HG03342 (cell line): ENCODE data around the gene SCAMP5.

Experiments used
- ATAC-seq: cut with Tn5 transposase; IDR thresholded peaks from one replicate; pipeline ENCODE4 v1.9.1; 2021; ENCODE audit warnings: mild to moderate bottlenecking, moderate library complexity; ENCODE audit not compliant: unreplicated experiment

The SCAMP5 gene

GRCh38 chr15:75021341-75021740 lies 26.0 kb downstream of the SCAMP5 start:
- no peak for ATAC-seq

- ATAC-seq, result no peak
These were observed 27.4 kb downstream of the SCAMP5 start for GRCh38 chr15:75022783-75023180.

GRCh38 chr15:75023181-75023871 lies 28.0 kb downstream of the SCAMP5 start, which contains the start of gene PPCDC:
Gene PPCDC, plus strand, starts transcription at chr15:75023590. Its CDS starts 4,729 bp downstream, at chr15:75028319.
- ATAC-seq, result peak; percentile 93

GRCh38 chr15:75023872-75024636 lies 28.7 kb downstream of the SCAMP5 start:
- ATAC-seq, result no peak

- ATAC-seq, result no peak
These were observed 29.7 kb downstream of the SCAMP5 start for GRCh38 chr15:75025107-75025506.

GRCh38 chr15:75025548-75026260 lies 30.3 kb downstream of the SCAMP5 start:
- ATAC-seq, result no peak

- no peak for ATAC-seq
These were observed 32.2 kb downstream of the SCAMP5 start for GRCh38 chr15:75027551-75027950.

GRCh38 chr15:75028991-75029377 lies 33.6 kb downstream of the SCAMP5 start:
- ATAC-seq, result no peak

GRCh38 chr15:75029378-75030022 lies 34.1 kb downstream of the SCAMP5 start:
- ATAC-seq, result peak; percentile 50

GRCh38 chr15:75030023-75030413 lies 34.7 kb downstream of the SCAMP5 start:
- ATAC-seq, result no peak

GRCh38 chr15:75030424-75030823 lies 35.1 kb downstream of the SCAMP5 start:
- no peak for ATAC-seq

- ATAC-seq, result no peak
These were observed 36.5 kb downstream of the SCAMP5 start for GRCh38 chr15:75031848-75032247.

- no peak for ATAC-seq
These were observed 37.0 kb downstream of the SCAMP5 start for GRCh38 chr15:75032395-75032794.

GRCh38 chr15:75033809-75034208 lies 38.4 kb downstream of the SCAMP5 start:
- no peak for ATAC-seq

GRCh38 chr15:75034615-75035014 lies 39.3 kb downstream of the SCAMP5 start:
- ATAC-seq, result no peak

GRCh38 chr15:75036212-75036616 lies 40.9 kb downstream of the SCAMP5 start:
- no peak for ATAC-seq

- ATAC-seq, result no peak
These were observed 42.3 kb downstream of the SCAMP5 start for GRCh38 chr15:75037685-75038084.

GRCh38 chr15:75038231-75038630 lies 42.9 kb downstream of the SCAMP5 start:
- ATAC-seq, result no peak

- ATAC-seq, result peak; percentile 69
These were observed 47.6 kb downstream of the SCAMP5 start for GRCh38 chr15:75042730-75043508.

GRCh38 chr15:75043509-75044257 lies 48.3 kb downstream of the SCAMP5 start:
- ATAC-seq, result peak; percentile 29
